Activated CD4-positive, alpha-beta memory T cell treated with anti-CD3 and anti-CD28 coated beads for 36 hours (primary cell): ENCODE measurements around the gene GALNT12. TPM values are rescaled to one million over a fixed set of nuclear protein-coding genes. Genes with fewer than 3 reads are reported as not detected.

Experiments used
- CTCF ChIA-PET: fragments of 350-600 bp; sonication (Branson Sonifier 250); formaldehyde crosslinking; loops from one replicate; lab custom pipeline; 2021; ENCODE audit warnings: antibody characterized with exemption, inconsistent platforms; lab: Charles Lee
- POLR2A ChIA-PET: fragments of 350-600 bp; sonication (Branson Sonifier 250); formaldehyde crosslinking; loops from one replicate; lab custom pipeline; 2021; ENCODE audit warnings: antibody characterized with exemption; lab: Charles Lee
- DNase-seq: peaks from one replicate; pipeline ENCODE4 v3.0.0-alpha.2; 2020
- H3K27ac Mint-ChIP-seq: one replicate; pipeline ENCODE4 v1.8.0; 2021; ENCODE audit warnings: mixed read lengths
- H3K27me3 Mint-ChIP-seq: one replicate; pipeline ENCODE4 v1.8.0; 2021; ENCODE audit warnings: mixed read lengths
- H3K36me3 Mint-ChIP-seq: one replicate; pipeline ENCODE4 v1.8.0; 2021; ENCODE audit warnings: mixed read lengths
- H3K4me1 Mint-ChIP-seq: one replicate; pipeline ENCODE4 v1.8.0; 2021; ENCODE audit warnings: low read depth, mixed read lengths
- H3K4me3 Mint-ChIP-seq: one replicate; pipeline ENCODE4 v1.8.0; 2021; ENCODE audit warnings: mild to moderate bottlenecking, mixed read lengths
- H3K9me3 Mint-ChIP-seq: one replicate; pipeline ENCODE4 v1.8.0; 2021; ENCODE audit warnings: mixed read lengths
- intact Hi-C: fragments of 100-400 bp; cut with micrococcal nuclease; formaldehyde crosslinking; loops from one replicate; pipeline ENCODE4 v1.15.1; 2023
- total RNA-seq, 2 experiments: library from RNA; stranded (reverse); gene quantifications; one replicate each; pipeline ENCODE4 v1.2.3, GENCODE V29; 2021

Gene GALNT12
- total RNA-seq, 2 experiments from 2014 or later: 6.3 to 7.9 TPM

GRCh38 chr9:98823666-98824334 is 16.3 kb downstream of the GALNT12 start:
- Mint-ChIP-seq H3K36me3 (peaks cover 3% of the 10 kb centered on the region), H3K4me3 (no peak overlapping the region), H3K27ac (no peak overlapping the region), H3K4me1 (no peaks in the 10 kb centered on the region), H3K9me3 (peaks cover under 1% of the 10 kb centered on the region), H3K27me3 (no peaks in the 10 kb centered on the region)
- intact Hi-C loops: no loop called here
- ChIA-PET CTCF (no interaction called here), POLR2A (interaction anchor here (1.6 kb wide), 1 partner anchor 16 kb away, joined by 3 read pairs; no protein-coding TSS in a partner anchor)
- DNase-seq: no peak

GRCh38 chr9:98825414-98825813 is 17.9 kb downstream of the GALNT12 start:
- ChIA-PET CTCF (interaction anchor here (0.7 kb wide), 1 partner anchor 188 kb away, joined by 3 read pairs; no protein-coding TSS in a partner anchor), POLR2A (no interaction called here)
- intact Hi-C loops: no loop called here
- no peak overlapping the region for H3K27ac Mint-ChIP-seq
- no peaks in the 10 kb centered on the region for H3K4me1 Mint-ChIP-seq
- no peaks in the 10 kb centered on the region for H3K27me3 Mint-ChIP-seq
- H3K9me3 Mint-ChIP-seq: no peaks in the 10 kb centered on the region
- H3K4me3 Mint-ChIP-seq: no peak overlapping the region
- peaks cover 2% of the 10 kb centered on the region for H3K36me3 Mint-ChIP-seq
- no peak for DNase-seq

GRCh38 chr9:98826716-98827115 is 19.2 kb downstream of the GALNT12 start:
- CTCF ChIA-PET: no interaction called here
- intact Hi-C loops: no loop called here
- no peaks in the 10 kb centered on the region for H3K9me3 Mint-ChIP-seq

GRCh38 chr9:98829766-98830165 is 22.3 kb downstream of the GALNT12 start:
- no peak overlapping the region for H3K4me3 Mint-ChIP-seq
- no peaks in the 10 kb centered on the region for H3K27me3 Mint-ChIP-seq
- peaks cover 3% of the 10 kb centered on the region for H3K36me3 Mint-ChIP-seq
- DNase-seq: no peak
- no peaks in the 10 kb centered on the region for H3K9me3 Mint-ChIP-seq
- H3K4me1 Mint-ChIP-seq: no peaks in the 10 kb centered on the region
- ChIA-PET POLR2A (no interaction called here), CTCF (interaction anchor here (3.4 kb wide), 1 partner anchor 18 kb away, joined by 15 read pairs; no protein-coding TSS in a partner anchor)
- no peak overlapping the region for H3K27ac Mint-ChIP-seq
- intact Hi-C loops: no loop called here

More at GRCh38 chr9:98826716-98827115, 19.2 kb downstream of the GALNT12 start:
- Mint-ChIP-seq H3K36me3 (peaks cover 2% of the 10 kb centered on the region), H3K4me1 (no peaks in the 10 kb centered on the region), H3K4me3 (no peak overlapping the region), H3K27me3 (no peaks in the 10 kb centered on the region), H3K27ac (no peak overlapping the region)
- POLR2A ChIA-PET: no interaction called here
- DNase-seq: no peak

- intact Hi-C loops: no loop called here
- Mint-ChIP-seq H3K4me1 (no peaks in the 10 kb centered on the region), H3K27me3 (no peaks in the 10 kb centered on the region), H3K4me3 (no peak overlapping the region), H3K36me3 (peaks cover 3% of the 10 kb centered on the region), H3K9me3 (no peaks in the 10 kb centered on the region), H3K27ac (no peak overlapping the region)
- DNase-seq: no peak
- ChIA-PET POLR2A (no interaction called here), CTCF (interaction anchor here (3.4 kb wide), 1 partner anchor 18 kb away, joined by 15 read pairs; no protein-coding TSS in a partner anchor)
These were observed 23.1 kb downstream of the GALNT12 start for GRCh38 chr9:98830554-98830953.

- no peak for DNase-seq
- CTCF ChIA-PET: interaction anchor here (1.4 kb wide), 1 partner anchor 17 kb away, joined by 3 read pairs; no protein-coding TSS in a partner anchor
- H3K27me3 Mint-ChIP-seq: no peaks in the 10 kb centered on the region
- no peaks in the 10 kb centered on the region for H3K9me3 Mint-ChIP-seq
- intact Hi-C loops: no loop called here
- no peak overlapping the region for H3K27ac Mint-ChIP-seq
- POLR2A ChIA-PET: no interaction called here
- no peak overlapping the region for H3K4me3 Mint-ChIP-seq
- no peaks in the 10 kb centered on the region for H3K4me1 Mint-ChIP-seq
- peaks cover 3% of the 10 kb centered on the region for H3K36me3 Mint-ChIP-seq
These were observed 24.2 kb downstream of the GALNT12 start for GRCh38 chr9:98831696-98832095.

GRCh38 chr9:98832768-98833089 is 25.3 kb downstream of the GALNT12 start:
- ChIA-PET POLR2A (no interaction called here), CTCF (interaction anchor here (1.4 kb wide), 1 partner anchor 15 kb away, joined by 3 read pairs; no protein-coding TSS in a partner anchor)
- Mint-ChIP-seq H3K4me3 (no peak overlapping the region), H3K36me3 (peaks cover 3% of the 10 kb centered on the region), H3K9me3 (no peaks in the 10 kb centered on the region), H3K27ac (no peak overlapping the region), H3K4me1 (no peaks in the 10 kb centered on the region), H3K27me3 (no peaks in the 10 kb centered on the region)
- DNase-seq: no peak
- intact Hi-C loops: no loop called here

- ChIA-PET POLR2A (no interaction called here), CTCF (no interaction called here)
- H3K9me3 Mint-ChIP-seq: no peaks in the 10 kb centered on the region
- H3K4me3 Mint-ChIP-seq: no peak overlapping the region
- H3K36me3 Mint-ChIP-seq: peaks cover 3% of the 10 kb centered on the region
- intact Hi-C loops: no loop called here
- no peaks in the 10 kb centered on the region for H3K27me3 Mint-ChIP-seq
- DNase-seq: no peak
- no peaks in the 10 kb centered on the region for H3K4me1 Mint-ChIP-seq
- no peak overlapping the region for H3K27ac Mint-ChIP-seq
These were observed 25.9 kb downstream of the GALNT12 start for GRCh38 chr9:98833090-98833956.

GRCh38 chr9:98834386-98834785 is 26.9 kb downstream of the GALNT12 start:
- Mint-ChIP-seq H3K4me1 (no peaks in the 10 kb centered on the region), H3K4me3 (no peak overlapping the region), H3K36me3 (peaks cover 3% of the 10 kb centered on the region), H3K27me3 (no peaks in the 10 kb centered on the region), H3K9me3 (no peaks in the 10 kb centered on the region), H3K27ac (no peak overlapping the region)
- ChIA-PET POLR2A (no interaction called here), CTCF (no interaction called here)
- DNase-seq: no peak
- intact Hi-C loops: no loop called here

GRCh38 chr9:98836206-98836605 is 28.7 kb downstream of the GALNT12 start:
- H3K4me1 Mint-ChIP-seq: no peaks in the 10 kb centered on the region
- H3K9me3 Mint-ChIP-seq: no peaks in the 10 kb centered on the region
- peaks cover 3% of the 10 kb centered on the region for H3K36me3 Mint-ChIP-seq
- no peak for DNase-seq
- H3K27ac Mint-ChIP-seq: no peak overlapping the region
- no peak overlapping the region for H3K4me3 Mint-ChIP-seq
- intact Hi-C loops: no loop called here
- ChIA-PET CTCF (interaction anchor here (1.7 to 4.4 kb wide), 2 partner anchors 13 to 139 kb away, joined by 3 to 29 read pairs; no protein-coding TSS in a partner anchor), POLR2A (no interaction called here)
- no peaks in the 10 kb centered on the region for H3K27me3 Mint-ChIP-seq

- no peaks in the 10 kb centered on the region for H3K9me3 Mint-ChIP-seq
- no peaks in the 10 kb centered on the region for H3K4me1 Mint-ChIP-seq
- ChIA-PET POLR2A (no interaction called here), CTCF (interaction anchor here (0.9 to 4.4 kb wide), 3 partner anchors 11 to 522 kb away, joined by 3 to 29 read pairs (median 3); no protein-coding TSS in a partner anchor)
- H3K36me3 Mint-ChIP-seq: peaks cover 3% of the 10 kb centered on the region
- no peak overlapping the region for H3K4me3 Mint-ChIP-seq
- no peak for DNase-seq
- H3K27ac Mint-ChIP-seq: no peak overlapping the region
- intact Hi-C loops: no loop called here
- H3K27me3 Mint-ChIP-seq: no peaks in the 10 kb centered on the region
These were observed 30.0 kb downstream of the GALNT12 start for GRCh38 chr9:98837516-98837915.

- Mint-ChIP-seq H3K36me3 (peaks cover 2% of the 10 kb centered on the region), H3K9me3 (no peaks in the 10 kb centered on the region), H3K27me3 (no peaks in the 10 kb centered on the region), H3K4me1 (no peaks in the 10 kb centered on the region), H3K4me3 (no peak overlapping the region), H3K27ac (no peak overlapping the region)
- intact Hi-C loops: no loop called here
- CTCF ChIA-PET: interaction anchor here (4.4 kb wide), 1 partner anchor 11 kb away, joined by 29 read pairs; no protein-coding TSS in a partner anchor
- no peak for DNase-seq
- POLR2A ChIA-PET: no interaction called here
These were observed 30.8 kb downstream of the GALNT12 start for GRCh38 chr9:98838155-98838867.
